Renal cortical epithelial cell (primary cell): Measurements from ENCODE around the gene GPER1. TPM values are rescaled to one million over a fixed set of nuclear protein-coding genes. Genes with fewer than 3 reads are reported as not detected.
"Not testable (repeated sequence)": the region's sequence is repeated elsewhere in the genome, so short reads cannot be mapped to it uniquely, and the experiment has no call there.

Experiments used
- DNase-seq: peaks from one replicate; pipeline ENCODE4 v3.0.0-alpha.2; 2011; ENCODE audit warnings: low read depth
- total RNA-seq: library from RNA; depleted of rRNA; stranded (reverse); fragments of >200 nt; gene quantifications from 2 replicates; pipeline ENCODE4 v1.2.3, GENCODE V29; 2014

GPER1 gene
- total RNA-seq, 1 donor from 2014 or later = 1.6 TPM

GRCh38 chr7:1103009-1103788 is 15.3 kb downstream of the GPER1 start:
- no peak for DNase-seq

GRCh38 chr7:1103789-1104515 is 16.0 kb downstream of the GPER1 start:
- no peak for DNase-seq

- no peak for DNase-seq
Observed at GRCh38 chr7:1104516-1105179, 16.7 kb downstream of the GPER1 start.

- no peak for DNase-seq
Observed at GRCh38 chr7:1105189-1105588, 17.3 kb downstream of the GPER1 start.

GRCh38 chr7:1106063-1106792 is 18.3 kb downstream of the GPER1 start:
- DNase-seq = no peak

- no peak for DNase-seq
Observed at GRCh38 chr7:1106793-1107421, 19.0 kb downstream of the GPER1 start.

GRCh38 chr7:1108264-1108920 is 20.5 kb downstream of the GPER1 start:
- DNase-seq = no peak

GRCh38 chr7:1109581-1110310 is 21.8 kb downstream of the GPER1 start:
- DNase-seq = no peak

GRCh38 chr7:1110358-1110757 is 22.4 kb downstream of the GPER1 start:
- DNase-seq = no peak

- DNase-seq = no peak
Observed at GRCh38 chr7:1111156-1111555, 23.2 kb downstream of the GPER1 start.

GRCh38 chr7:1112109-1112508 is 24.2 kb downstream of the GPER1 start:
- no peak for DNase-seq

GRCh38 chr7:1112625-1113547 is 25.0 kb downstream of the GPER1 start:
- DNase-seq = no peak

GRCh38 chr7:1113548-1113885 is 25.6 kb downstream of the GPER1 start:
- no peak for DNase-seq

- no peak for DNase-seq
Observed at GRCh38 chr7:1114088-1114487, 26.2 kb downstream of the GPER1 start.

- DNase-seq = no peak
Observed at GRCh38 chr7:1114505-1114904, 26.6 kb downstream of the GPER1 start.

- not testable (repeated sequence) for DNase-seq
Observed at GRCh38 chr7:1115171-1116045, 27.5 kb downstream of the GPER1 start.

GRCh38 chr7:1116383-1117008 is 28.6 kb downstream of the GPER1 start:
- not testable (repeated sequence) for DNase-seq
